H9 (cell line): Measurements from ENCODE around the gene TIAM1. TPM values are rescaled to one million over a fixed set of nuclear protein-coding genes. Genes with fewer than 3 reads are reported as not detected.

Experiments used
- DNase-seq: peaks from one replicate; pipeline ENCODE4 v3.0.0-alpha.2; 2017
- H2AFZ ChIP-seq: one replicate; pipeline ENCODE4 v1.6.1; 2013; ENCODE audit warnings: mild to moderate bottlenecking, low read length, control low read depth, moderate library complexity
- H2AK5ac ChIP-seq: 2 replicates; pipeline ENCODE4 v1.6.1; 2013; ENCODE audit warnings: low read length, control low read depth, mixed read lengths; ENCODE audit not compliant: insufficient read length
- H2BK120ac ChIP-seq: one replicate; pipeline ENCODE4 v1.6.1; 2013; ENCODE audit warnings: low read depth, mild to moderate bottlenecking, low read length, control low read depth, inconsistent platforms; ENCODE audit not compliant: poor library complexity, severe bottlenecking
- H2BK12ac ChIP-seq: 2 replicates; pipeline ENCODE4 v1.6.1; 2013; ENCODE audit warnings: low read length, control low read depth, mixed read lengths, low read depth; ENCODE audit not compliant: insufficient read length
- H2BK15ac ChIP-seq: 2 replicates; pipeline ENCODE4 v1.6.1; 2013; ENCODE audit warnings: low read depth, low read length, control low read depth
- H2BK20ac ChIP-seq: one replicate; pipeline ENCODE4 v1.6.1; 2013; ENCODE audit warnings: low read depth, mild to moderate bottlenecking, low read length, control low read depth, inconsistent platforms; ENCODE audit not compliant: poor library complexity, severe bottlenecking
- H2BK5ac ChIP-seq: 2 replicates; pipeline ENCODE4 v1.6.1; 2013; ENCODE audit warnings: low read length, control low read depth, mixed read lengths; ENCODE audit not compliant: insufficient read length
- H3K14ac ChIP-seq: 2 replicates; pipeline ENCODE4 v1.6.1; 2013; ENCODE audit warnings: low read length, control low read depth; ENCODE audit not compliant: insufficient read depth
- H3K18ac ChIP-seq: 2 replicates; pipeline ENCODE4 v1.6.1; 2013; ENCODE audit warnings: low read depth, mild to moderate bottlenecking, mixed read lengths, low read length, control low read depth; ENCODE audit not compliant: insufficient read length
- H3K23ac ChIP-seq: 2 replicates; pipeline ENCODE4 v1.6.1; 2013; ENCODE audit warnings: low read length, control low read depth, mixed read lengths, low read depth; ENCODE audit not compliant: insufficient read length
- H3K23me2 ChIP-seq: 2 replicates; pipeline ENCODE4 v1.6.1; 2013; ENCODE audit warnings: low read depth, mild to moderate bottlenecking, mixed read lengths, low read length, control low read depth; ENCODE audit not compliant: insufficient read length, poor library complexity, severe bottlenecking
- H3K27ac ChIP-seq: 2 replicates; pipeline ENCODE4 v1.5.1; 2013; ENCODE audit warnings: low read length, control low read depth, mixed read lengths, low read depth; ENCODE audit not compliant: insufficient read length
- H3K27me3 ChIP-seq: 2 replicates; pipeline ENCODE4 v1.6.1; 2013; ENCODE audit warnings: low read length, control low read depth, inconsistent platforms; ENCODE audit not compliant: insufficient read depth
- H3K4ac ChIP-seq: 2 replicates; pipeline ENCODE4 v1.6.1; 2013; ENCODE audit warnings: low read depth, mild to moderate bottlenecking, control low read depth, inconsistent platforms, low read length, moderate library complexity
- H3K4me1 ChIP-seq: 2 replicates; pipeline ENCODE4 v1.6.1; 2013; ENCODE audit warnings: low read length, control low read depth, inconsistent platforms; ENCODE audit not compliant: insufficient read depth
- H3K4me2 ChIP-seq: 2 replicates; pipeline ENCODE4 v1.6.1; 2013; ENCODE audit warnings: low read length, control low read depth, mixed read lengths; ENCODE audit not compliant: insufficient read length, insufficient read depth
- H3K56ac ChIP-seq: 2 replicates; pipeline ENCODE4 v1.6.1; 2013; ENCODE audit warnings: low read depth, mild to moderate bottlenecking, mixed read lengths, low read length, control low read depth; ENCODE audit not compliant: insufficient read length
- H3K79me1 ChIP-seq: 2 replicates; pipeline ENCODE4 v1.6.1; 2013; ENCODE audit warnings: low read depth, mild to moderate bottlenecking, moderate library complexity, low read length, control low read depth, inconsistent platforms; ENCODE audit not compliant: insufficient read depth, poor library complexity, severe bottlenecking
- H3K79me2 ChIP-seq: 2 replicates; pipeline ENCODE4 v1.6.1; 2013; ENCODE audit warnings: low read length, control low read depth, inconsistent platforms; ENCODE audit not compliant: insufficient read depth
- H3K9ac ChIP-seq: 2 replicates; pipeline ENCODE4 v1.6.1; 2013; ENCODE audit warnings: low read length, control low read depth, mixed read lengths; ENCODE audit not compliant: insufficient read length; ENCODE audit errors: extremely low read depth
- H3K9me3 ChIP-seq: one replicate; pipeline ENCODE4 v1.6.1; 2013; ENCODE audit warnings: low read depth, low read length, inconsistent platforms; ENCODE audit not compliant: control insufficient read depth
- H3T11ph ChIP-seq: one replicate; pipeline ENCODE4 v1.6.1; 2013; ENCODE audit warnings: mild to moderate bottlenecking, low read length, control low read depth, inconsistent platforms
- H4K20me1 ChIP-seq: one replicate; pipeline ENCODE4 v1.6.1; 2013; ENCODE audit not compliant: control insufficient read depth, insufficient read length, insufficient read depth
- H4K5ac ChIP-seq: 2 replicates; pipeline ENCODE4 v1.6.1; 2013; ENCODE audit warnings: low read depth, mild to moderate bottlenecking, mixed read lengths, low read length, control low read depth; ENCODE audit not compliant: insufficient read length
- H4K8ac ChIP-seq: replicated peaks from 2 replicates; pipeline ENCODE4 v1.6.1; 2013; ENCODE audit warnings: low read length, control low read depth, mixed read lengths, low read depth; ENCODE audit not compliant: insufficient read length
- H4K91ac ChIP-seq: 2 replicates; pipeline ENCODE4 v1.6.1; 2013; ENCODE audit warnings: low read depth, mild to moderate bottlenecking, moderate library complexity, mixed read lengths, low read length, control low read depth; ENCODE audit not compliant: insufficient read length
- H3K27ac Mint-ChIP-seq, 3 experiments: 2 replicates in 2 of 3; 3 replicates in 1 of 3; pipeline ENCODE4 v1.8.0; 2020 to 2021; ENCODE audit warnings: mixed read lengths in 3 of 3, mild to moderate bottlenecking in 1 of 3, moderate library complexity in 1 of 3
- H3K27me3 Mint-ChIP-seq: 2 replicates; pipeline ENCODE4 v1.8.0; 2021; ENCODE audit warnings: low read depth, mild to moderate bottlenecking, moderate library complexity, mixed read lengths
- H3K36me3 Mint-ChIP-seq, 3 experiments: 2 replicates in 2 of 3; 3 replicates in 1 of 3; pipeline ENCODE4 v1.8.0; 2020 to 2021; ENCODE audit warnings: low read depth in 3 of 3, mixed read lengths in 3 of 3; ENCODE audit not compliant: insufficient read depth in 1 of 3
- H3K4me1 Mint-ChIP-seq, 2 experiments: 2 replicates each; pipeline ENCODE4 v1.8.0; 2020; ENCODE audit warnings: mixed read lengths in 2 of 2
- H3K4me3 Mint-ChIP-seq, 2 experiments: 2 replicates in 1 of 2; 3 replicates in 1 of 2; pipeline ENCODE4 v1.8.0; 2020 to 2021; ENCODE audit warnings: mild to moderate bottlenecking in 2 of 2, mixed read lengths in 2 of 2, moderate library complexity in 1 of 2
- H3K9me3 Mint-ChIP-seq, 2 experiments: 2 replicates in 1 of 2; 3 replicates in 1 of 2; pipeline ENCODE4 v1.8.0; 2020; ENCODE audit warnings: mild to moderate bottlenecking in 2 of 2, mixed read lengths in 2 of 2, moderate library complexity in 1 of 2
- WGBS: extraction: QIAGEN DNeasy Blood & Tissue Kit; methylation state at CpG from one replicate; pipeline ENCODE4 v1.1.7; 2013; ENCODE audit warnings: missing lambda C conversion rate, low lambda C conversion rate, mixed read lengths; ENCODE audit not compliant: insufficient read length; ENCODE audit errors: extremely low coverage; 5-methylcytosine and 5-hydroxymethylcytosine counted together
- total RNA-seq: library from RNA; stranded (reverse); gene quantifications from 2 replicates; pipeline ENCODE4 v1.2.1, GENCODE V29; 2021
- TF ChIP-seq, protein P1 (sequence below): fragments of 200-600 bp; sonication (generic); conservative IDR thresholded peaks from 3 replicates; pipeline ENCODE4 v1.8.0; 2021; ENCODE audit warnings: antibody characterized with exemption, mild to moderate bottlenecking

Gene TIAM1
- total RNA-seq, 1 experiment from 2014 or later = 23.1 TPM

DNA sequence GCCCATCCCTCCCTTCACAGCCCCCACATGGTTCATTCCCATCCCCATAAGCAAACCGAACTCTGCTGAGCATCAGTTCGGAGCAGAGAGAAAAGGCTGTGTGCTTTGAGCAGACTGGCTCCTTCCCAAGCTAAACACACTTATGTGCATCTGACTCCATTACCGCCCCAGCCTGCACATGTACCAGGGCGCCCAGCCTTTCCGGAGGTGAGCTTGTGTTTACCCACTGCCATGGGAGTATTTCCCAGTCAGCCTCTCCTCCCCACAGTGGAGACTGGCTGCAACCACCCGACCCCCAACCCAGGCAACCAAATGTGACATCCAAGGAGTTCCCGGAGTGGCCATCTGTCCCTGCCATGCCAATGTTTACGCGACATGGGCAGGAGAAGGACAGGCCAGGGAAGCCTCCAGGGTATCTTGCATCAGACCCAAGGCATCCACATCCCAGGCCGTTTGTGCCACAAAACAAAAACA, 9.4 kb downstream of the TIAM1 start:
- no peaks in the 10 kb centered on the region for H3K27me3 ChIP-seq
- H3K4me2 ChIP-seq = no peak overlapping the region
- H3K27me3 Mint-ChIP-seq = no peaks in the 10 kb centered on the region
- H3K14ac ChIP-seq = no peak overlapping the region
- no peak overlapping the region for H3K23ac ChIP-seq
- H4K91ac ChIP-seq = no peak overlapping the region
- no peak overlapping the region for H4K5ac ChIP-seq
- H3K4ac ChIP-seq = no peak overlapping the region
- WGBS = no CpG with 5 or more reads among the region's 10 CpGs
- H3K4me1 ChIP-seq = no peaks in the 10 kb centered on the region; the same call in 1 of the 2 replicates
- no peaks in the 10 kb centered on the region for H4K20me1 ChIP-seq
- H2BK12ac ChIP-seq = no peak overlapping the region
- H3K23me2 ChIP-seq = no peaks in the 10 kb centered on the region
- H3K9me3 ChIP-seq = no peaks in the 10 kb centered on the region
- H3T11ph ChIP-seq = no peak overlapping the region
- H3K18ac ChIP-seq = no peak overlapping the region
- H3K9ac ChIP-seq = no peak overlapping the region
- H3K27ac ChIP-seq = no peak overlapping the region
- H2BK15ac ChIP-seq = no peak overlapping the region
- H3K79me1 ChIP-seq = no peaks in the 10 kb centered on the region
- TF ChIP-seq, protein P1, sequence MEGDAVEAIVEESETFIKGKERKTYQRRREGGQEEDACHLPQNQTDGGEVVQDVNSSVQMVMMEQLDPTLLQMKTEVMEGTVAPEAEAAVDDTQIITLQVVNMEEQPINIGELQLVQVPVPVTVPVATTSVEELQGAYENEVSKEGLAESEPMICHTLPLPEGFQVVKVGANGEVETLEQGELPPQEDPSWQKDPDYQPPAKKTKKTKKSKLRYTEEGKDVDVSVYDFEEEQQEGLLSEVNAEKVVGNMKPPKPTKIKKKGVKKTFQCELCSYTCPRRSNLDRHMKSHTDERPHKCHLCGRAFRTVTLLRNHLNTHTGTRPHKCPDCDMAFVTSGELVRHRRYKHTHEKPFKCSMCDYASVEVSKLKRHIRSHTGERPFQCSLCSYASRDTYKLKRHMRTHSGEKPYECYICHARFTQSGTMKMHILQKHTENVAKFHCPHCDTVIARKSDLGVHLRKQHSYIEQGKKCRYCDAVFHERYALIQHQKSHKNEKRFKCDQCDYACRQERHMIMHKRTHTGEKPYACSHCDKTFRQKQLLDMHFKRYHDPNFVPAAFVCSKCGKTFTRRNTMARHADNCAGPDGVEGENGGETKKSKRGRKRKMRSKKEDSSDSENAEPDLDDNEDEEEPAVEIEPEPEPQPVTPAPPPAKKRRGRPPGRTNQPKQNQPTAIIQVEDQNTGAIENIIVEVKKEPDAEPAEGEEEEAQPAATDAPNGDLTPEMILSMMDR = no peak
- H3K4me1 Mint-ChIP-seq = peaks cover 17 to 19% of the 10 kb centered on the region in 2 experiments
- H2BK120ac ChIP-seq = no peak overlapping the region
- no peak overlapping the region for H4K8ac ChIP-seq
- H2BK20ac ChIP-seq = no peak overlapping the region
- H2AFZ ChIP-seq = no peak overlapping the region
- no peak overlapping the region for H2BK5ac ChIP-seq
- H3K27ac Mint-ChIP-seq = peak overlapping the region in 2 of 3 experiments; percentile 51 to 87; a peak in 3 of 7 replicates
- H3K56ac ChIP-seq = no peak overlapping the region
- no peak for DNase-seq
- no peak overlapping the region for H2AK5ac ChIP-seq
- no peaks in the 10 kb centered on the region; the same call in 1 of the 2 replicates for H3K79me2 ChIP-seq
- 0 out of 5 replicates have a peak, but pooled peaks cover 0 to 4% of the 10 kb centered on the region in 2 experiments for H3K9me3 Mint-ChIP-seq
- H3K4me3 Mint-ChIP-seq = no peak overlapping the region
- peaks cover 7 to 22% (median 16%) of the 10 kb centered on the region in 3 experiments for H3K36me3 Mint-ChIP-seq
